Fibroblast of skin of left quadriceps (primary cell): ENCODE results near the gene NR6A1.
"Not testable (repeated sequence)": the region's sequence is repeated elsewhere in the genome, so short reads cannot be mapped to it uniquely, and the experiment has no call there.

Experiments
- DNase-seq, 2 experiments: peaks; one replicate each; pipeline ENCODE4 v3.0.0-alpha.2; 2013; ENCODE audit warnings: low read depth in 2 of 2

Gene NR6A1

DNA sequence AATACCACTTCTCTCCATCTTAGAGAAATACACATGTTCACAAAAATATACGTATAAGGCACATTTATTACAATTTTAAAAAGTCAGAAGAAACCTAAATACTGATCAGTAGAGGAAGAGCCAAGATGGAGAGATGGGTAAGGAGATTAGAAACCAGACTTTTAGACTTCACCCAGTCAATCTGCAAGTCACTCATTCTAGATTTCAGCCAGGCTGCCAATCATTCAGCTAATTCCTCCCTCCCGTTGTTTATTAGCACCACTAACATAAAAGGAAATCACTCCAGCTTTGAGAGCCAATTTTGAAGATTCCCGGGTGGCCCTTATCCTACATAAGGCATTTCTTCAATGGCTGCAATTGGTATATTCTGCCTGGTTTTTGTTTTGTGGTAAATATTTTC is 154.2 kb downstream of the NR6A1 start:
- no peak for DNase-seq

DNA sequence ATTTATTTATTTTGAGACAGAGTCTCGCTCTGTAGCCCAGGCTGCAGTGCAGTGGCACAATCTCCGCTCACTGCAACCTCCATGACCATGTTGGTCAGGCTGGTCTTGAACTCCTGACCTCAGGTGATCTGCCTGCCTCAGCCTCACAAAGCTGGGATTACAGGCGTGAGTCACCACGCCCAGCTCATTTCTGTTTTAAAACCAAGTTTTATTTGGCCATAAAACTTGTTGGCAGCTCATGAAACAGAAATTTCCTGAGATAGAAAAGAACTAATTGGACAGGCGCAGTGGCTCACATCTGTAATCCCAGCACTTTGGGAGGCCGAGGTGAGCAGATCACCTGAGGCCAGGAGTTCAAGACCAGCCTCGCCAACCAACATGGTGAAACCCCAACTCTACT is 155.3 kb downstream of the NR6A1 start:
- not testable (repeated sequence) for DNase-seq

DNA sequence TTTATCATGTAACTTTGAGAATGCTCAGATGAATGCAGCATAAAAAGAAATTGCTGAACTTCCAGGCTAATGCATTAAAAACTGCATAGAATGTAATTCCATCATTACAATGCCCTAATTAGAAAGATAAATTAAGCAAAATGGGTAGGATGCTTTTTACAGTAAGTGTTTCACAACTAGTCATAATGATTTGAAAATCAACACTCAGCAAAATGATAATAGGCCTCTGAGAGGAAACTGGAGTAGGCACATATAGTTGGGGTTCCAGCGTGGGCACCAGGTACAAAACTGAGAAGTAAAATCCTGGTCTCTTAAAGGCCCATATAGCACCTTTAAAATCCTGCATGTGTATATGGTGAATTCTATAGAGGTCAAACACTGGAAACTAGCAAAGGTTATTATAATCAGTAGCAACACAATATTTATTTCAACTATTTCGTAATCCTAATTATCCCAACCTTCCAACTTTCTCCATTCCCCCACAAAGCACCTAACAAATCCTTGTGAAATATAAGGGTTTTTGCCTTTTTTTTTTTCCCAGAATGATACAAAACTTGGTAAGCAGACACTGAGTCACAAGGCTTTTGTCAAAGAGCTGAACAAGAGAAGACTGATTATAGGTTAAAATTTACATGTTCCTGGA is 155.9 kb downstream of the NR6A1 start:
- DNase-seq: no peak

DNA sequence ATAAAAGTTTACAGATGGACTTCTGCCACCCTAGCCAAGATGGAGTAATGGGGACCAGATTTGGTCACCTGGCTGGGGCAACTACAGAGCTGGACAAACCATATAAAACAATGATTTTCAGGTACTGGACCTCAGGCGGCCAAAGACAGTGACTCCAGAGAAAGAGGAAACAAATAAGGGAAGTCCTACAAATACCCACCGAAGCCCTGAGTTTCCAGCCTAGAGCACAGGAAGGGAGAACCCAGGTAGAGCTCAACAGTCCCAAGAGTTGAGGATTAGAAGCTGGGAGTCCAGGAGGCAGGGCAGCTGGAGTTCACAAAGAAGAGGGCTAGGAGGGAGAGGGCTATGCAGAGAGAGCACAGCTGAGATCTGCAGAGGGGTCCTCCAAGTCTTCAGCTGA is 157.3 kb downstream of the NR6A1 start:
- DNase-seq: no peak

DNA sequence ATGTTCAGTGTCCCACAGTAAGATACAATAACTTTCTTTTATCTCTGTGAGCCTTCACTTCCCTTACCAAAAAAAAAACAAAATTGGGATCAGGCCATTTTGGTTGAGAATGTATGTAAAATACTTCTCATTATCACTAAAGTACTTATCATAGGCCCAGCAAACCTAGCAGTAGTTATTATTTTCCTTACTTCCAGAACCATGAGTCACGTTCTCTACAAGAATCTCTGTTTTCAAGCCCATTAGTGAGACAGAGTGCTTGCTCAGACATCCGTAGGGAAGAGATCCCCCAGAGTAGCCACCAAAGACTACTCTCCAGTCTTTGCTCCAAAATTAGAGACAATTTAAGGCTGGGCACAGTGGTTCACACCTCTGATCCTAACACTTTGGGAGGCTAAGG is 160.0 kb downstream of the NR6A1 start:
- no peak for DNase-seq

DNA sequence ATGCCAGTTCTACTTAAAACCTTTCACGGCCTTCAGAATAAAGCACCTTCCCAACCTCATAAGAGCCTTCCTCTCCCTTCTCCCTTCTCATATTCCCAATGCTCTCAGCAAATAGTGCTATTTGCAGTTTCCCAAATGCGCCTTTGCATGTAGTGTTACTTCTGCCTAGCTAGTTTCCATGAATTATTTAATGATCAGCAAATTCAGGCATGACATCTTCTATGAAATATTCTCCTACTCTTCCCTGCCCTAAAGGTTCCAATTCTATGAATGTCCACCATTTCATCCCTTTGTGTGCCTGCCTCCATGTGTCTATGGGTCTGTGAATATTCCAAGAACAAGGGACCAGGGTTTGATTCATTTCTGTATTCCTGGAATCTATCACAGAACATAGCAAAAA is 165.1 kb downstream of the NR6A1 start:
- DNase-seq: no peak

DNA sequence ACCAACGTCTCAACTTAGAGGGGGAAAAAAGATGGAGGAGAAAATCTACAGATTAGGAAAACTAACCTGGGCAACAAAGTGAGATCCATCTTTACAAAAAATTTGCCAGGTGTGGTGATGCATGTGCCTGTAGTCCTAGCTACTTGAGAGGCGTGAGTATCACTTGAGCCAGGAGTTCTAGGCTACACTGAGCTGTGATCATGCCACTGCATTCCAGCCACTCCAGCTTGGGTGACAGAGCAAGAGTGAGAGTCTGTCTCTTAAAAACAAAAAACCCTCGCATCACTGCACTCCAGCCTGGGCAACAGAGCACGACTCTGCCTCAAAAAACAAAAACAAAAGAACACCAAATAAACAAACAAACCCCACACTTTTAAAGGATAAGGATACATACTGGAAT is 165.9 kb downstream of the NR6A1 start:
- no peak for DNase-seq

DNA sequence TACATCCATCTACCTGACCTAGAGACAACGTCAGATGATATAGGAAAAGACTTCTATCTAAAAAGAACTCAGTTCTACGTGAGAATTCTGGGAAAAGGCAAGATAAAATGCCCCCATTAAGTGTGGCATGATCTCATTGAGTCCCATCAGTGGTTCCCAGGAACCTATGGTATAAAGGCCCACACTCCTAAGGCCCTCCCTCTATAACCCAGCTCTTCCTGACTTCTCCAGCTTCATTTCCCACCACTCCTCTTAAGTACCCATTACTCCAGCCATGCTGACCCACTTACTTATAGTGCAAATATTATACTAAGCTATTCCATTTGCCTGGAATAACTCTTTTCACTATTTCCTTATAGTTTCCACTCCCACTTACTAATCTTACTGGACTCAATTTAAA is 168.5 kb downstream of the NR6A1 start:
- DNase-seq: no peak

DNA sequence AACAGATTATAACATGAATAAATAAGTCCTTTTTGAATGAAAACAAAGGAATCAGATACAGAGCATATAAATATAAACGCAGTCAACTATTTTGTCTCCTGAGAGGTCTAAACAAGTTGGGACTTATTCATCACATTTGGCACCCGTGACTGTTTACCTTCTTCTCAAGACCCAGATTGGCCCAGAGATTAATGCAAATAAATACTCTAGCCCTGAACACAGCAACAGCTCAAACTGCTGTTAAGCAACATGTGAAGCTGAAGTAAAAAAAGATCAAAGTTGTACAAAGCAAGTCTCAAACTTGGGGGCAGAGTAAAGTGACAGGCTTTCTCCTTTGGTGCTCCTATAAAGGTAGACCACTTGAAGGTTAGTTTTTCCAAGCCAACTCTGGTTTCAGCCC is 168.9 kb downstream of the NR6A1 start:
- DNase-seq: no peak

DNA sequence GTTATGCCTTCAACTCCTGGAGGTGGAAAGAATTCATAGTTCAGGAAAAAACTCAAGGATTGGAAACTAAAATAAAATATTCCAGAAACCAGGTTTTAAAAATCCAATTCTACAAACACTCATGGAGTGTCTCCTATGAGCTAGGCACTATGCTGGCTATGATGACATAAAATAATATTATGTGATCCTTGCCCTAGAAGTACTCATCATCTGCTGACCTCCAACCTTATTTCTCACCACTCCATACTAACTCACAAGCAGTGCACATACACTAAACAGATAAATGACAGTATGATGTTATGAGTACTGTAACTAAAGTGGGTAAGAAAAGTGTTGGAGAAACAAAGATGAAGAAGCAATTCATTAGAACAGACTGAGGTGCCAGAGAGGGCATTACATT is 170.7 kb downstream of the NR6A1 start:
- no peak for DNase-seq

DNA sequence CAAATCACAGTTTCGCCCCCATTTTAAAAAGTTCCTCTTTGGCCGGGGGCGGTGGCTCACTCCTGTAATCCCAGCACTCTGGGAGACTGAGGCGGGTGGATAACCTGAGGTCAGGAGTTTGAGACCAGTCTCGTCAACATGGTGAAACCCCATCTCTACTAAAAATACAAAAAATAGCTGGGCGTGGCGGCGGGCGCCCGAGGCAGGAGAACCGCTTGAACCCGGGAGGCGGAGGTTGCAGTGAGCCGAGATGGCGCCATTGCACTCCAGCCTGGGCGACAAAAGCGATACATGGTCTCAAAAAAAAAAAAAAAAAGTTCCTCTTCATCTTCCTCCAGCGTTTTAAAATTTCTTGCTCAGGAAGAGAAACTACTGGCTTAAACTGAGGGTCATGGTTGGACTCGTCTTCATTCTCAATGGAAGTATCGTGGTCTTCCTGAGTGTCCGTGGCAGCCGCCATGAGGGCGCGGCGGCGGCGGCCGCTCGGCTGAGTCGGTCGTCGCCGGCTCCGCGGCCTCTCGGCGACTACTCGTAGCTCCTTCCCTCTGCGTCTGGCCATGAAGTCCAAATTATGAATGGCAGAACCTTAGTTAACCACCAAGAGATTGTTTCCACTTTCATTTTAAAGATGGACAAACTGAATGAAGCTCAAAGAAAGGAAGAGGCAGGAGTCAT is 171.9 kb downstream of the NR6A1 start:
- DNase-seq: no peak

DNA sequence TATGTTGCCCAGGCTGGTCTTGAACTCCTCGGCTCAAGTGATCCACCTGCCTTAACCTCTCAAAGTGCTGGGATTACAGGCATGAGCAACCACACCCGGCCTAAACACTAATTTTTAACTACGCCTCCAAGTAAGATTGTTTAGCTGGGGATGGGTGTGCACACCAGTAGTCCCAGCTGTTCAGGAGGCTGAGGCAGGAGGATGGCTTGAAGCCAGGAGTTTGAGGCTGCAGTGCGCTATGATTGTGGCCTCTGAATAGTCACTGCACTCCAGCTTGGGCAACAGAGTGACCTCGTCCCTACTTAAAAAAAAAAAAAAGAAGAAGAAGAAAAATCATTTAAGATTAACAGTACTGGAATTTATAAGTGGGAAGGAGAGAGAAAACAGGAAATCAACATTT is 173.1 kb downstream of the NR6A1 start:
- DNase-seq: no peak

DNA sequence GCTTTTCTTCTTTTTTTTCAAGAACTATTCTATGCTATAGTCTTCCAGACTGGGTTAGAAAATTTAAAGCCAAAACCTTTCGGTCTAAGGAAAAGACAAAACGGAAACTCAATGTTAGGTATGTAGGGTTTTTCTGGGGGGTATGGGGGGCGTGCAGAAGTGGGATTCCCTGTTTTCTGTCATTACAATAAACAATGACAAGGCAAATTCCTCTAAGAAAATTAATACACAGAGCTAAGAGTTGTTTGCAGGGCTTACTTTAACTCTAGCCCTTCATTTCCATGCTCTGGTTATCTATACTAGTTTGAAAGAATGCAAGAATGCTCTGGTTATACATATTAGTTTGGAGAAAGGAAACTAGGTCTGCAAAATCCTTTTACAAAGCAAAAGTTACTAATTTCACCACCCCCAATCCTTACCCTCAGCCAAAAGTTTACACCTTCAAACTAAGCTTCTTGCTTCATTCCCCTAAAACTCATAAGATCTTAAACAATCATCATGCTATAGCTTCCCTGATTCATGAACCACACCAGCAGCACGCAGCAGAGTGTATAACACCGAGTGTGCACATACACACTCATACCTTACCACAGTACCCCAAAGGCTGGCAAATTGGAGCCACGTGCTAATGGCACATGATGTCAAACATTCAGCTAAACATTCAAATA is 174.8 kb downstream of the NR6A1 start:
- no peak for DNase-seq

DNA sequence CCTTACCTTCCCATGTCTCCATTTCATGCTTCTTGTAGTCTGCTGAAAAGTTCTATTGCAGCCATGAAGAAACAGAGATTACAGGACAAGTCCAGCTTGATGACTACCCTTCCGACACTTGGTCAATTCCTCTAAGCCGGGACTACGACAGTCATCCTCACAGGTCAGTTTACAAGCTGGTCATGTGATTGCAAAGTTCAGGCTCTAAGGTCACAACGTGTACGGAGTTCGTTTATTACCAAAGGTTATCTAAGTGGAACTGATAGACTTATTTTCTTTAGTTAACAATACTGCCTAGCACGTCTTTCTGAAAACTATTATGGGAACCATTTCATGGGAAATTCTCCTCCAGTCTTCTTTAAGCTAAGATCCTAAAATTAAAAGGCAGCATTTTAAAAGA is 175.4 kb downstream of the NR6A1 start:
- no peak for DNase-seq

DNA sequence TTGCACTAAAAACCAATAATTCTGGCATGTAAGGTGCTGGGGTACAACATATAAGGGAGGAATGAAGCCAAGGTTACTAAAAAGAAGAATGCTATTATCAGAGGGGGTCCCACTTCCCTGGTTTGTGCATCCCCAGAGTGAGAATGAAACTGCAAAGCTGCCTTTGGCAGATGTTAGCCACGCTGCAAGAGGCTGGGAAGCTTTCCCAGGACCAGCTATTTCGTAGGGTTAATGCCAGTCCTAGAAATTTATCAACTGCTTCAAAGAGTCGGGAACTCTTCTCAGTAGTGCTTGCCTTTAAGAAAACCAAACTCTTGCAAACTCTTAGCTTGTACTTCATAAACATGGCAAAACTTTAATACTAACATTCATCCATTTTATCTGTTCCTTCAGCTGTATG is 176.4 kb downstream of the NR6A1 start:
- DNase-seq: no peak

DNA sequence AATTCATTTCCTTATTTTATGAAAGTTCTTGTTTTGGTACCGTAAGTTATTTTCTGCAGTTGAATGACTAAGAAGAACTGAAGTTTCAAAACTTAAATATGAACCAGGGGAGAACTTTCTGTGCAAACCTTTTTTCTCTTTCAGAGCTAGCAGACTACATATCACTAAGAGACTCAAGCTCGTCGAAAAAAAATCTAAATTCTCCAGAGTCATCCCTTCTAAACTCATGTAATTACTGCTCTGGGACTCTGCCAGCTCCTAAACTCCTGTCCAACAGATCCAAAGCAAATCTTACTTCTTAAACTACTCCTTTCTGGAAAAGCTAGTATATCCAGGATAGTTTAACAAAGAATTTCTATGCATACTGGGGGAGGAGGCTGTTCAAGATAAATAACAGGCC is 176.9 kb downstream of the NR6A1 start:
- no peak for DNase-seq

DNA sequence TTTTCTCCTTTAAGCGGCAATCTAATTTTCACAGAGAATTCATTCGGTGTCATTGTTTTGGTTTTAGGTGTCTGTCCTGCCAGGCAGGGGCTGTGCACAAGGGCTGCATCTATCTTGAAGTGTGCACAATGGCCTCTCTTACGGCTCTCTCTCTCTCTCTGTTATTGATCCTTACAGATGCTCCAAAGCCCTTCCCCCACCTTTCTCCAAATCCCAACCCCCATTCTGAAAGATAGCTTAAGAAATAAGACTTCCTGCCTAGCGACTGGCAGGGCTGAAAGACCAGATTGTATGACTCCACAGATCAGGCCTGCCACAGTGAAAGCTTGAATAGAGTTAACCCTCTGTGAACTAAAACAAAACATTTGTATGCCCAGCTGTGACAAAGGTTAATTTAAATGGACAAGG is 177.5 kb downstream of the NR6A1 start:
- no peak for DNase-seq

DNA sequence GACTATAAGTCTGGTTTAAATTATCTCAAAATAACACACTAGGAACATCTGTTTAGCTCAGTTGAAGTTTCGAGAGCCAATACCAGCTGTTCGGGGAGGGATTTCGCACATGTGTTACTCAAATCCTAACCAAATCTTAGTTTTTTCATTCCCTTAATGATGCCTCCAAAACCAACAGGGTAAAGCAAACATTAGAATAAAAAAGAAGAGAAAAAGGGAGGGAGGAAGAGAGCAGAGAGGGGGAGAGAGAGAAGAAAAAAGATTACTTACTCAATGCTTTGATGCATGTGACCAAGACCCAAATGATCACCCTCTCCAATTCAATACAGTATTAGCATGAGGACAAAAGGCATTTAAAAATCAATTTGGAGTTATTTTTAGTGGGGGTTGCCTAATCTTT is 177.9 kb downstream of the NR6A1 start:
- DNase-seq: peak; percentile 23 to 33

DNA sequence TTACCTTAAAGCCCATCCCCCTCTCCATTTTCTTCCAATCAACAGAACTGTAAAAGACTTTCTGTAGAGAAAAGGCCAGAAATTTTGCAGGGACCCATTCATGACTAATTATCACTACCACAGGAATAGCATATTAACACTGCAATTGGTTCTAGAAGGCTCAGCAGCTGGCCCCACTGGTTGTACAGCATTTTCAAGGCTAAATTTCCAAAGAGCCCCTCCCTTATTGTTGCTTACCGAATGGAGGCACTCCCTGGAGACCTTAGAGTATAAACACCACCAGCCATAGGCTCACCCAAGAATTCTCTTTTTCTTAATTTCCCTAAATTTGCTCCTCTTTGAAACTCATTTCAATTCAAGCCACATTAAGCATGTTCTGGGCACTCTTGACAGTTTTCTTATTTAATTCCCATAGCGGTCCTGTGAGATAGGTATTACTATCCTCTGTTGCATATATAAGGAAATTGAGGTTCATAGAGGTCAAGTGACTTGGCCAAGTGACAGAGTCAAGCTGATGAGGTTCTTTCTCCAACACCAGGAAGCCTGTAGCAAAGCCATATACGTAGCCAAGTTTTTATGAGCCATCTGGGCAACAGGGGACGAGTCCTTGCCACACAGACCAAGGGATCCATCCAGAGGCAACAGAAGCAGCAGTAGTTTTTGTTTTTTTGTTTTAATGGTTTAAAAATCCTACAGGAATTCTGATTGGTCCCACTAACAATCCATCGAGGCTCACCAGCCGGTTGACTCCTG is 180.0 kb downstream of the NR6A1 start:
- DNase-seq: no peak

DNA sequence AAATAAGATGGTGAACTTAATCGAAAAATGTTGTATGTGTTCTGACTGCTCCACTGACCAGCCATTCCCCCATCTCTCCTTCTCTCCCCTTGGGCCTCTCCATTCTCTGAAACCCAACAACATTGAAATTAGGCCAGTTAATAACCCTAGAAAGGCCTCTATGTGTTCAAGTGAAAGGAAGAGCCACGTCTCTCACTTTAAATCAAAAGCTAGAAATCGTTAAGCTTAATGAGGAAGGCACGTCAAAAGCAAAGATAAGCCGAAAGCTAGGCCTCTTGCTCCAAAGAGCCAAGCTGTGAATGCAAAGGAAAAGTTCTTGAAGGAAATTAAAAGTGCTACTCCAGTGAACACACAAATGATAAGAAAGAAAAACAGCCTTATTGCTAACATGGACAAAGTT is 186.5 kb downstream of the NR6A1 start:
- DNase-seq: no peak

DNA sequence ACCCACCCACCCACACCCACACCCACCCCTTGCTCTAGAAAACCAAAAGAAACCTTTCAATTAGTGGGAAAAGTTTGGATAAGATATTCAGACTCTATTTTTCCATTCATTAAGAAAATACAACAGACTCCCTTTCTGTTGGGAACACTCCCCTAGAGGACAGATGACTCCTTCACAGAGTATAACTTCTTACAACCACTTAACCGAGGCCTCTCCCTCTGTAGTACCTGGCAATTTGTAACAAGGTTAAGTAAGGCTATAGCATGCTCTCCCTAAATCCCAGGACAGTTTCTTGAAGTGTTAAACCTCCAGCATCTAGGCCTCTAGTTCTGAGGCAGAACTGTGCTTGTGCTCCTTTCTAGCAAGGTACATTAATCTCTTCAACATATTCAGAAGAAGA is 188.0 kb downstream of the NR6A1 start:
- no peak for DNase-seq

DNA sequence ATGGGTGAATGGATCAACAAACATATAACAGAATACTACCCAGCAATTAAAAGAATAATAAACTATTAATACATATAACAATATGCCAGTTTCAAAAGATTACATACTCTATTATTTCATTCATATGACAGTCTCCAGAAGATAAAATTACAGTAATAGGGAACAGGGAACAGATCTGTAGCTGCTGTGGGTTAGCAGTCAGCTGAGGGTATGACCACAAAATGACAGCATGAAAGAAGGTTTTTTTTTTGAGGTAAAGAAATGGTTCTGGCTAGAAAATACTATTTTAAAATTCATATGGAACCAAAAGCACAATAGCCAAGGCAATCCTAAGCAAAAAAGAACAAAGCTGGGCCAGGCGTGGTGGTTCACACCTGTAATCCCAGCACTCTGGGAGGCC is 190.9 kb downstream of the NR6A1 start:
- no peak for DNase-seq

DNA sequence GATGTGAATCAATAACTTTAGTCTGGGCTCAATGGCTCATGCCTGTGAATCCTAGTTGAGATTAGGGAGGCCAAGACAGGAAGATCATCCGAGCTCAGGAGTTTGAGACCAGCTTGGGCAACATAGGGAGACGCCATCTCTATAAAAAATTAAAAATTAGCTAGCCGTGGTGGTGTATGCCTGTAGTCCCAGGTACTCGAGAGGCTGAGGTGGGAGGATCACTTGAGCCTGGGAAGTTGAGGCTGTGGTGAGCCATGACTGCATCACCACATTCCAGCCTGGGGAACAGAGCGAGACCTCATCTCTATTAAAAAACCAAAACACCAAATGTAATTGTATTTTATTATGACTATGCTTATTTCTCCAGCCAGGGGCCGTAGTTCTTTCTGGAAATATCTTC is 194.4 kb downstream of the NR6A1 start:
- no peak for DNase-seq
